GM12878 (cell line): ENCODE measurements around the gene SPINK13. TPM values are rescaled to one million over a fixed set of nuclear protein-coding genes. Genes with fewer than 3 reads are reported as not detected.
"Not testable (repeated sequence)": the region's sequence is repeated elsewhere in the genome, so short reads cannot be mapped to it uniquely, and the experiment has no call there.

Experiments used
- ATAC-seq: fragments of 200-7000 bp; cut with Tn5 transposase; 3 replicates; pipeline ENCODE4 v1.9.1; 2020; ENCODE audit warnings: mild to moderate bottlenecking, moderate library complexity
- BruUV-seq: library from RNA; stranded (reverse); fragments of 400-500 nt; replicated peaks from 2 replicates; lab custom pipeline; 2021; lab: Mats Ljungman, UMichigan
- CTCF ChIA-PET: fragments of 300-600 bp; sonication (Branson Sonifier 250); formaldehyde crosslinking; extraction: SDS; loops from one replicate; lab custom pipeline; 2021; ENCODE audit warnings: inconsistent platforms; lab: Yijun Ruan, JAX
- POLR2A ChIA-PET: fragments of 350-600 bp; formaldehyde crosslinking; extraction: SDS; loops from one replicate; lab custom pipeline; 2021; ENCODE audit warnings: inconsistent platforms; lab: Charles Lee
- RAD21 ChIA-PET: fragments of 300-600 bp; sonication (Branson Sonifier 250); formaldehyde crosslinking; loops from one replicate; lab custom pipeline; 2023; ENCODE audit warnings: antibody characterized with exemption; ENCODE audit not compliant: unreplicated experiment; lab: Charles Lee
- SMC1A ChIA-PET: fragments of 300-600 bp; sonication (Branson Sonifier 250); formaldehyde crosslinking; loops from one replicate; lab custom pipeline; 2023; ENCODE audit not compliant: unreplicated experiment, uncharacterized antibody; lab: Charles Lee
- DNase-seq: peaks from one replicate; pipeline ENCODE4 v3.0.0-alpha.2; 2011; ENCODE audit warnings: low read depth, low spot score
- FAIRE-seq: peaks from 3 replicates; lab custom pipeline; 2011; peaks lifted over from hg19 to GRCh38; lab: Jason Lieb, UNC
- H2AFZ ChIP-seq: 2 replicates; pipeline ENCODE4 v1.6.0; 2011; ENCODE audit warnings: low read depth, low read length, control low read depth; ENCODE audit not compliant: control insufficient read depth
- H3K27ac ChIP-seq: 2 replicates; pipeline ENCODE4 v1.5.1; 2011; ENCODE audit warnings: control low read depth; ENCODE audit not compliant: control insufficient read depth, insufficient read depth
- H3K27me3 ChIP-seq, 2 experiments: replicated peaks in 1 of 2; 2 replicates each; pipeline versions ENCODE4 v1.6.0 to v1.6.1; 2011; ENCODE audit warnings: low read length in 1 of 2; ENCODE audit not compliant: control insufficient read depth in 2 of 2, insufficient read depth in 2 of 2
- H3K36me3 ChIP-seq, 2 experiments: 2 replicates each; pipeline ENCODE4 v1.5.1; 2011; ENCODE audit warnings: low read length in 1 of 2; ENCODE audit not compliant: control insufficient read depth in 2 of 2, insufficient read depth in 2 of 2
- H3K4me1 ChIP-seq: 2 replicates; pipeline ENCODE4 v1.6.1; 2011; ENCODE audit warnings: mild to moderate bottlenecking, low read length, moderate library complexity, mixed read lengths; ENCODE audit not compliant: control insufficient read depth, insufficient read depth
- H3K4me2 ChIP-seq: 2 replicates; pipeline ENCODE4 v1.6.0; 2011; ENCODE audit warnings: control low read depth; ENCODE audit not compliant: control insufficient read depth, insufficient read depth
- H3K4me3 ChIP-seq: fragments of 200-600 bp; sonication (generic); 2 replicates; pipeline ENCODE4 v1.5.1; 2016
- H3K79me2 ChIP-seq: 2 replicates; pipeline ENCODE4 v1.6.0; 2011; ENCODE audit warnings: low read length; ENCODE audit not compliant: control insufficient read depth, insufficient read depth
- H3K9ac ChIP-seq: 2 replicates; pipeline ENCODE4 v1.8.0; 2011; ENCODE audit warnings: low read length, control low read depth, mixed read lengths; ENCODE audit not compliant: control insufficient read depth, insufficient read depth
- H3K9me3 ChIP-seq: replicated peaks from 3 replicates; pipeline ENCODE4 v1.5.1; 2011; ENCODE audit warnings: mild to moderate bottlenecking, low read length; ENCODE audit not compliant: control insufficient read depth, insufficient read depth
- H4K20me1 ChIP-seq: 2 replicates; pipeline ENCODE4 v1.6.0; 2011; ENCODE audit not compliant: control insufficient read depth, insufficient read depth
- BHLHE40 ChIP-seq, 2 experiments: fragments of 450-650 bp in 1 of 2; IDR thresholded peaks; 2 replicates each; pipeline ENCODE4 v1.6.1; 2011 to 2017; ENCODE audit warnings: low read depth in 2 of 2, borderline replicate concordance in 1 of 2, improper control_type of control experiment in 1 of 2, low read length in 1 of 2, mild to moderate bottlenecking in 1 of 2
- NR2F1 ChIP-seq: fragments of 450-650 bp; conservative IDR thresholded peaks from 2 replicates; pipeline ENCODE4 v1.6.1; 2017; ENCODE audit warnings: mild to moderate bottlenecking
- RAD51 ChIP-seq: fragments of 450-650 bp; IDR thresholded peaks from 2 replicates; pipeline ENCODE4 v1.6.1; 2016; ENCODE audit warnings: moderate library complexity, mild to moderate bottlenecking, inconsistent platforms
- ZNF384 ChIP-seq: IDR thresholded peaks from 2 replicates; pipeline ENCODE4 v1.6.1; 2012; ENCODE audit warnings: low read depth, mild to moderate bottlenecking, low read length, improper control_type of control experiment, borderline replicate concordance
- WGBS: methylation state at CpG from one replicate; pipeline ENCODE4 v1.1.6; 2016; ENCODE audit warnings: low lambda C conversion rate; ENCODE audit not compliant: insufficient replicate concordance, insufficient coverage; ENCODE audit errors: missing lambda C conversion rate; 5-methylcytosine and 5-hydroxymethylcytosine counted together
- in situ Hi-C: fragments of 300-500 bp; cut with MboI; formaldehyde crosslinking; loops from 9 replicates; pipeline ENCODE4 v1.14.3; 2018; ENCODE audit warnings: mixed read lengths
- intact Hi-C: fragments of 100-400 bp; cut with micrococcal nuclease; formaldehyde crosslinking; loops from one replicate; pipeline ENCODE4 v1.14.2; 2022; ENCODE audit not compliant: unreplicated experiment
- polyA plus RNA-seq, 11 experiments: library from polyadenylated mRNA; depleted of rRNA in 4 of 11; unstranded in 6 of 11; stranded (reverse) in 5 of 11; fragments of >200 nt; fragmentation: Nextera tagmentation in 4 of 11; fragmentation: Illumina TruSeq in 1 of 11; extraction: Ambion mirVana in 4 of 11; extraction: Trizol in 1 of 11; gene quantifications; 1 replicate in 1 of 11; 2 replicates in 10 of 11; pipeline versions ENCODE4 v1.2.1 to v1.2.3, GENCODE V29; 2011 to 2016; ENCODE audit warnings: inconsistent platforms in 2 of 11, missing spikeins in 2 of 11, low read depth in 1 of 11
- total RNA-seq, 4 experiments: library from RNA; depleted of rRNA in 3 of 4; stranded (reverse); fragments of >200 nt in 3 of 4; fragmentation: Illumina TruSeq in 1 of 4; extraction: Trizol in 1 of 4; gene quantifications; 2 replicates each; pipeline versions ENCODE4 v1.2.1 to v1.2.3, GENCODE V29; 2013 to 2021

The SPINK13 gene
- total and polyA plus RNA-seq, 10 of the 15 experiments (the other 5 are each of a cell fraction or from before 2014, with no cell fraction given), result 0.15 to 0.16 TPM; not detected in 8

GRCh38 chr5:148314731-148315130 is 46.1 kb downstream of the SPINK13 start (continued):
- no peak for TF ChIP-seq ZNF384

GRCh38 chr5:148320011-148320963 is 51.7 kb downstream of the SPINK13 start:
- SMC1A ChIA-PET, H3K9me3 ChIP-seq, H3K4me3 ChIP-seq, H3K9ac ChIP-seq, H3K36me3 ChIP-seq, POLR2A ChIA-PET, H3K27ac ChIP-seq, in situ Hi-C loops, H2AFZ ChIP-seq, H4K20me1 ChIP-seq, ATAC-seq, FAIRE-seq, intact Hi-C loops, H3K27me3 ChIP-seq, BruUV-seq, RAD21 ChIA-PET, DNase-seq, H3K79me2 ChIP-seq, H3K4me1 ChIP-seq: not testable (repeated sequence)
- WGBS, result 54% methylated on average over 42 of the region's 42 CpGs
- TF ChIP-seq NR2F1, result 0 out of 2 replicates have a peak, but pooled peaks have one; percentile 23
- peak; percentile 90 for TF ChIP-seq RAD51
- peak in 1 of 2 experiments; percentile 79; a peak in 2 of 4 replicates for TF ChIP-seq BHLHE40 (IDR thresholded peaks at IDR 0.05; ENCODE audit: borderline replicate concordance in 1 of 2, low read depth in 2 of 2, low read length in 1 of 2)
- CTCF ChIA-PET, result interaction anchor here (1.0 kb wide), 1 partner anchor 55 kb away, joined by 3 read pairs; no protein-coding TSS in a partner anchor
- 0 out of 2 replicates have a peak overlapping the region, but pooled peaks have one; percentile 3 for H3K4me2 ChIP-seq
